Ovary (tissue), 3 donors: ENCODE results near the gene SLC35E4.

ENCODE experiments used
- EP300 ChIP-seq: sonication (generic); formaldehyde crosslinking; IDR thresholded peaks from one replicate; pipeline ENCODE4 v1.6.1; 2017; ENCODE audit warnings: antibody characterized with exemption
- TF ChIP-seq, protein P1 (sequence below), 3 donors: fragments of 450-650 bp in 2 of 3; fragments of 200-600 bp in 1 of 3; IDR thresholded peaks; one replicate each; pipeline versions ENCODE4 v1.5.1 to v1.8.0; 2016 to 2022; ENCODE audit warnings: antibody characterized with exemption in 3 of 3, mild to moderate bottlenecking in 1 of 3
- donor health status: DM: no; HTN: no; CAD: no.

DNA sequence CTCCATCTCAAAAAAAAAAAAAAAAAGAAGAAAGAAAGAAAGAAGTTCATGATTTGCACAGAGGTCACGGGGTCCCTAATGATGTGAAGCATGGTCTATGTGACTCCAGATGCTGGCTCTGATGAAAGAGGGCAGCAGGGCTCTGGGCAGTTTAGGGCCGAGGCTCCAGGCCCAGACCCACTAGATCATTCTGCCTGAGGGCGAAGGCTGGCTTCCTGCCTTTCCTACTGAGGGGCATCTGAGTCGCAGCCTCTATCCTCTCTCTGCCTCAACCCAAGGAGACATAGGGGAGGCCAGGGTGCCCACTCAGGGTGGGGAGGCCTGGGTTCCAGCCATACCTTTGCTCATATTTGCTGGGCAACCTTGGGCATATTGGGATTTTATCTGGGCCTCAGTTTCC lies 4.8 kb downstream of the SLC35E4 start:
- TF ChIP-seq, protein P1, sequence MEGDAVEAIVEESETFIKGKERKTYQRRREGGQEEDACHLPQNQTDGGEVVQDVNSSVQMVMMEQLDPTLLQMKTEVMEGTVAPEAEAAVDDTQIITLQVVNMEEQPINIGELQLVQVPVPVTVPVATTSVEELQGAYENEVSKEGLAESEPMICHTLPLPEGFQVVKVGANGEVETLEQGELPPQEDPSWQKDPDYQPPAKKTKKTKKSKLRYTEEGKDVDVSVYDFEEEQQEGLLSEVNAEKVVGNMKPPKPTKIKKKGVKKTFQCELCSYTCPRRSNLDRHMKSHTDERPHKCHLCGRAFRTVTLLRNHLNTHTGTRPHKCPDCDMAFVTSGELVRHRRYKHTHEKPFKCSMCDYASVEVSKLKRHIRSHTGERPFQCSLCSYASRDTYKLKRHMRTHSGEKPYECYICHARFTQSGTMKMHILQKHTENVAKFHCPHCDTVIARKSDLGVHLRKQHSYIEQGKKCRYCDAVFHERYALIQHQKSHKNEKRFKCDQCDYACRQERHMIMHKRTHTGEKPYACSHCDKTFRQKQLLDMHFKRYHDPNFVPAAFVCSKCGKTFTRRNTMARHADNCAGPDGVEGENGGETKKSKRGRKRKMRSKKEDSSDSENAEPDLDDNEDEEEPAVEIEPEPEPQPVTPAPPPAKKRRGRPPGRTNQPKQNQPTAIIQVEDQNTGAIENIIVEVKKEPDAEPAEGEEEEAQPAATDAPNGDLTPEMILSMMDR (IDR thresholded peaks at IDR 0.05): no peak
- no peak for TF ChIP-seq EP300
